GM10847 (cell line): ENCODE data around the gene TTC39C.

ENCODE experiments used
- POLR2A ChIP-seq: IDR thresholded peaks from 2 replicates; pipeline ENCODE4 v1.6.1; 2011; ENCODE audit not compliant: insufficient read length; ENCODE audit errors: extremely low read depth

TTC39C gene

DNA sequence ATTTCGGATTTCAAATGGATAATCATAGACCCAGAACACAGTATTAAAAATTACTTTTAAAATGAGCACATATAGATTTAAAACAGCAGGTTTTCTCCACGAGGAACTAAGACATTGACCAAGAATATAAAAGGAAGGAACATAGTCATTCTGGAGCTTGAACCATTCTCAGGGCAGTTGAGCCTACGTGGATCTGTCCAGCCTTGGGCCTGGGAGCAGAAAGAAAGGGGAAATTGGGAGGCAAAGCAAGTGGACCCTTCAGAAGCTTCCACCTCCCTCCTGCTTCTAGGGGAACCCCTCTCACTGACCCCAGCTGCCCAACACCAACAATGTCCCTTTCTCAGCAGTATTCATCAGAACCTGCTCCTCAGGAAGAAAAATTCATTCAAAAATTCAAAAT is 31.4 kb upstream of the TTC39C start:
- no peak for TF ChIP-seq POLR2A

DNA sequence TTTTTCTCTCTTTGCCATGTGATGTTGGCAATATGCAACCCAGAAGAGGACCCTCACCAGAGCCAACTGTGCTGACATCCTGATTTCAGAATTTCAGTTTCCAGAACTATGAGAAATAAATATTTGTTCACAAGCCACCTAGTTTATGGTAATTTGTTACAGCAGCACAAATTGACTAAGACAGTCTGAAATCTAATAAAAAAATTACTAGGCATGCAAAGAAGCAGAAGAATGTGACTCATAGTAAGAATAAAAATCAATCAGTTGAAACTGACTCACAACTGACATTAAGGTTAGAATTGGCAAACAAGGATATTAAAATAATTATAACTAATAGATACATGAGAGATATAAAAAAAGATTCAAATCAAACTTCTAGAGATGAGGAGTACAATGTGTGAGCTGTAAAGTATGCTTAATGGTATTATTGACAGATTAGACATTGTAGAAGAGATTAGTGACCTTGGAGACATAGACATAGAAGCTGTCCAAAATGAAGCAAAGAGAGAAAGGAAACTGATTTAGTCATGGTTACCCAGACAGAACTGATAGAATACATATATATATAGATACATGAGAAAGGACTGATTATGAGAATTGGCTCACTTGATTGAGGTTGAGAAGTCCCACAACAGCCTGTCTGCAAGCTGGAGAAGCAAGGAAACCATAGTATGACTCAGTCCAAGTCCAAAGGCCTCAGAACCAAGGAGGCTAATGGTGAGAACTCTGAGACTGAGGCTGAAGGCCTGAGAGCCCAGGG is 27.8 kb upstream of the TTC39C start:
- no peak for TF ChIP-seq POLR2A

DNA sequence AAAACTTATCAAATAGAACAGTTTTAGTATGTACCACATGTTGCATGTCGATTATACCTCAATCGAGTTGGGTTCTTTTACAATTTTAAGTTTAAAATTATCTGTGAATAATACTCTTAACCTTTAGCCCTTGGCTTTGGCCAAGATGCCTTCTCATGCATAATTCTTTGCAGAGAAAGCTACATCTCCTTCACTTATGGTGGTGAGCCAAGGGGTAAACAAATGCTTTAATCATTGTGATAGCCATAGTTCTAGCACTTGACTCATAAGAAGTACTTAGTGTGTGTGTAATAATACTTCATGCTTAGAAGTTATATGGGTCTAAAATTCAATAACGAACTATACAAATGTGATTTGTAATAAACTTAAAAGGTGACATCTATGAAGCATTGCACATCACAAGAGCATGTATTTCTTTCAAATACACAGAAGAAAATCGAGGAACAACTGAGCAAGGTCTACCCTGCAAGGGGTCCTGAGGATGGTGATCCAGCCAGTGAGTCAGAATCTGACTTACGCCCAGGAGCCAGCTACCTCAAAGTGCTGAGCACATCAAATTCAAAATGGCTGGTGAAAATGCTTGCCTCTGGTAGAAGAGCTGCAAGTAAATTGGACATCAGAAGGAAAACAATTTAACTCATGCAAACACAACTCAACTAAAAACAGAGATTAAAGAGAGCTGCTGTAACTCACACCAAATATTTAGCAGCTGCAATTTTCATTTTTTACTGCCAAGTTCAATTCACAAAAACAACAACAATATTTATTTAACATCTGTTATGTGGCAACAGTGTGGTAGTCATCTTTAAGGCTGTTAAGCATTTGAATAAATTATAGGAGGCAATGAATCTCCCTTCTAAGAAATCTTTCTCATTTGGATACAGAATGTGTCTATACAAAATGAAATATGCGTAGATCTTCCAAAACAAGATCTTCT is 23.8 kb upstream of the TTC39C start:
- no peak for TF ChIP-seq POLR2A

DNA sequence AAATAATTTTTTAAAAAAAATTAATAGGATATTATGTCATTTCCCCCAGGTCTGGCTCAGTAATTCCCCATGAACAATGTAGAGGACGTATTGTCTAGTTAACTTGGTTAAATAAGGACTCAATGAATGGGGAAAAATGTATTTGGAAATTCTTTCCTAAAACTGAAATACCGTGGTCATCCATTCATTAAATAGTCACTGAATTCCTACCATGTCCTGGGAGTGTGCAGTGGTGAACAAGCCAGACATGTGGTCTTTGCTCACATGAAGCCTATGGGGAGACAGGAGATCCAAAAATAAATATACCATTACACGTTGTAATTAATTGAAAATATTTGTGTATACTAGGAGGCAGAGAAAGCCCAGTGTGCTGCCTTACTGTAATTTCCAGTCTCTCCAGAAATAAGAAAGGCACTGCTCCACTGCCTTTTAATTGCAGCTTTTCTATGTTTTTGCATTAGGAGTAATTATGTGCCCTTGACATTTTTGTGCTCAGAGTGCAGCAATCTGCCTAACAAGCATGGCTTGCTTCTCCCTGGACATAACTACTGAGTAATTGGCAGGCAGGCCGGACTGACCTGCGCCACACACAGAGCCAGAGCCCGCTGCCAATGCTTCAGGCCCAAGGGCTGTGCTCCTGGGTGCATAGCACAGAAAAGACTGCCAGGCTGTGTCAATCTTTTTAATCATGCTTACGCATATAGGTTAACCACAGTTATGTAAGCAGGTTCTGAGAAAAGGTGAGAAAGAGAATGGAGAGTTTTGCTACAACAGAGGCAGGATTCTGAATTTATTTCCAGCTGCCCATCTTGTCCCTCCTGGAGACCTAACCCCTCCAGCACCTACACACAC is 22.2 kb upstream of the TTC39C start:
- TF ChIP-seq POLR2A: no peak

DNA sequence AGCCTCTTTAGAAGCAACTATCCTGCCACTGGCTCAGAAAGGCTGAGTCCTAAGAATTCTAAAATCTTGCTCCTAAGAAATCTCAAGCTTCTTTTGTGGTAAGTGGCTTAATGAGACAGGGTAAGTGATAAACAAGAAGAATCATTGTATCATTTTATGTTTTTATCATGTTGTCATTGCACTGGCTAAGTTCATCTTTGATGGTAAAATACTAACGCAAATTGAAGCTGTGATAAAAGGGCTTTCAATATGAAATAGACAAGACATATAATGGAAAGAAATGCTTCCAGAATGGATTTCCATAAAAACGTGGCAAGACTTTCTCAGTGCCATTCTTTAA is 21.6 kb upstream of the TTC39C start:
- no peak for TF ChIP-seq POLR2A

DNA sequence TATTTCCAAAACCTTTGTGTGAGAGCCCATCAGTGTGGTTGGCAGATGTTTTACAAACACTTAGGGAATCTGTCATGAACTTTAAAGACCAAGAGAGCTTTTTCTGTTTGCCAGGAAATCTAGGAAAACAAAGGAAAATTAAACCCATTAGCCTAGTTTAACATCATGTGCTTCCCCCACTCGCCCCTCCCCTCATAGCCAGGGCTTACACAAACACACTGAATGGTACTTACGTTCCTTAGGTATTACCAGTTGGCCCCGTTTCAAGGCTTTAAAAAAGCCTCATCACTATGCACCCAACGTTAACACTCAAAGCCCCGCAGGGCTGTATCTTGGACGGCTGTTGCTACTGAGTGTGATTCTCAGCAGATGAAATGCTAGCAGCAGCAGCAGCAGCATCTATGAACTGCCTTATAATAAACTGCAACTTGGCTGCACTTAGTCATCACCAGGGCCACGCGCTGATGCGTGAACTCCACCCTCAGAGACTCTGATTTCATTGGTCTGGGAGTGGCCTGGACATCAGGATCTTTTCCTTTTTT is 20.1 kb upstream of the TTC39C start:
- TF ChIP-seq POLR2A: no peak

DNA sequence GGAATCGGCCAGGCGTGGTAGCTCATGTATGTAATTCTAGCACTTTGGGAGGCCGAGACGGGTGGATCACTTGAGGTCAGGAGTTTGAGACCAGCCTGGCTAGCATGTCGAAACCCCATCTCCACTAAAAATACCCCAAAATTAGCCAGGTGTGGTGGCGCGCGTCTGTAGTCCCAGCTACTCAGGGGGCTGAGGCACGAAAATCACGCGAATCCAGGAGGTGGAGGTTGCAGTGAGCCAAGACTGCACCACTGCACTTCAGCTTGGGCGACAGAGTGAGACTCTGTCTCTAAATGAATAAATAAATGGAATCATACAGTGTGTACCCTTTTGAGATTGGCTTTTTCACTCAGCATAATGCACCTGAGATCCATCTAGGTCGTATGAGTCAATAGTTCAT is 19.4 kb upstream of the TTC39C start:
- no peak for TF ChIP-seq POLR2A

DNA sequence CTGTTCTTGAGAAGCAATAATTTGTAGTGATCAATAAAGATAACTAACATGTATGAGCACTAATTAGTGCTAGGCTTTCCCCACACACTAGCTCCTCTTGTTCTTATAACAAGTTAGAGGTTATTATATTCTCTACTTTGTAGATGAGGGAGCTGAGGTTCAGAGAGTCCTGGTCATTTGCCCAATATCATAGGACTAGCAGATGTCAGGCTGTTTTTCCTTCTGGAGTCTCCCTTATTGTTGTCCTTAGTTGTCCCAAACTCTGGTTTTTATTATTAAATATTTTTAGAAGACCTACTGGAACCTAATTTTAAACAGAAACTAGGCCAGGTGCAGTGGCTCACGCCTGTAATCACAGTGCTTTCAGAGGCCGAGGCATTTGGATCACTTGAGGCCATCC is 16.5 kb upstream of the TTC39C start:
- no peak for TF ChIP-seq POLR2A

DNA sequence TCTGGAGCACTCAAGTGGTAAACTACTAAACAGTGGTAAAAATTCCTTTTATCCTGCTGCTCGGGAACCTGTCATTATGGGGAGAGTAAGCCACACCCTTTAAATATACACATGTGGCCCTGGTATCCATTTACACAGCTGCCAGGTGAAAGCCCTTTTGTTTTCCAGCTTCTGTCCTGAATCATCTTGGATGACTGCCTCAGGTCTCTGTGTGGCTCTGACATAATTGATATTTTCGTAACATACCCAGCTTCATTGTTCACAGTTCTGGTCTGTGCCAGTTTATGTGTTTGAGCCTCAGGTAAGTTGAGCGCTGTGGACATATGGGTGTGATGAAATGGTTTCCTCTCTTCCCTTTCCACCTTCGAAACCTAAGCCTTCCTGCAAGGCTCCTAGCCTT is 15.7 kb upstream of the TTC39C start:
- no peak for TF ChIP-seq POLR2A

DNA sequence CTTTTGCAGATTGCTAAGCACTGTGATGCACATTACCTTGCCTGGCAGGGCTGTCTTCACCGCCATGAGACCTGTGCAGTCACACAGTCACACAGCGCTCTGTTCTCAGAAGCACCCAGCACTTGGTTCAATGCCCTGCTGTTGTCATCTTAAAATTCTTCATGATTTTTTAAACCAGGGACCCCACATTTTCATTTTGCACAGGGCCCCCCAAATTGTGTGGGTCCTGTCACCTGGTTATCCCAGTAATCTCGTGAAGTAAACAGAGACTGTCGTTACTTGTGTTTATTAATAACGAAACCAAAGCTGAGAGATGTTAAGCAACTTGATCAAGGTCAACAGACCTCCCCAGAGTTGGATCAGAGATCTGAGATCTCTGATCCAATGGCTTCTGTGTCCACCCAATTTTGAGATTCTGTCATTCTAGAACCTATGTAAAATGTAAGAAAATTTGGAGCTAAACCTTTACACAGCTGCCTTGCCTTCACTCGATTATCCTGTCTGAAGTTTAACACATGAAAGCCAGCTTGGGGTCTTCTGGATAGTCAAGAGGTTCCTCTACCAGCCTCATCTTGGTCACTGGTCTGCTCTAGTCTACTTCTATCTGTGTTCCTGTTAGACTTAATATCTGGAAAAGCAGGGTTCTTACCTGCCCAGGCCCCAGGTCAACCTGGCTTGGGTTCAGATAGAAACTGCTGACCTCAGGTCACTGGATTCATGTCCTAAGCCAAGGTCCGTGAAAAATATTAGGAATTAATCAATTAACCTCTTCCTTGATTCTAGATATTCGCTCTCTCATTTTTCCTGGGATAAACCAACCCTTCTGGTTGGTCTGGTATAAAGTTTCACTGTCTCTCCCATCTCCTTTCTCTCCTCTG is 13.7 kb upstream of the TTC39C start:
- no peak for TF ChIP-seq POLR2A

DNA sequence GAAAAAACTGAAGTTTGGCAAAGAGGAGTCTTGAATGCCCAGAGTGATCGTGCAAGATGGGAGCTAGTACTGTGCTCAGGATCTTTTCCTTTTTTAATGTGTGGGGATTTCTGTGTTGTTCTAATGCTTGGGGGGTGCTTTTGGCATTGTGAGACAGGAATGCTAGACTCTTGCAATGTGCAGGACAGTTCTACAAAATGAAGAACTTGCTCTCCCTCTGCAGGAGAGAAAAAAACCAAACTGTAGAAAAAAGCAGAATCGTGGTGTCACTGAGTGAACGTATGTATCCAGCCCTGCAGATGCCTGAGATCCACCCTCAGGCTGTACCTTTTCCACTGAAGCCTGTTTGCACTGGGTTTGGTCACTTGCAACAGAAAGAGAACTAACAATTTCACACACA is 12.1 kb upstream of the TTC39C start:
- TF ChIP-seq POLR2A: no peak

DNA sequence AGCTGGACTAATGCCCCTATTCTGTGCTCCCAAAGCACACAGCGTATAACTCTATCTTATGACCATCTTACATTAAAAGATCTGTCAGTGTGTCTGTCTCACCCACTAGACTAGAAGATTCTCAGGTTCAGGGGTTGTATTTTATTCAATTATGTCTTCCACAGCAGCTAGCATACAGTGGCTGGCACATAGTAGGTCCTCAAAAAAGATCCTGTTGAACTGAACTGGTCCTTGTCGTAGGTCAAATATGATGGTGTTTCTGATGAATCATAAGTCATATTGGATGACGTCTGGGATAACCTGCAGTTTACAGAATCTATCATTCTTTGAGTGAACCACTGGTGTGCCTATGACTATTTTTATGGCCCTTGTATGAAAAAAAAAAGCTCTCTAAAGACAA is 11.3 kb upstream of the TTC39C start:
- no peak for TF ChIP-seq POLR2A

DNA sequence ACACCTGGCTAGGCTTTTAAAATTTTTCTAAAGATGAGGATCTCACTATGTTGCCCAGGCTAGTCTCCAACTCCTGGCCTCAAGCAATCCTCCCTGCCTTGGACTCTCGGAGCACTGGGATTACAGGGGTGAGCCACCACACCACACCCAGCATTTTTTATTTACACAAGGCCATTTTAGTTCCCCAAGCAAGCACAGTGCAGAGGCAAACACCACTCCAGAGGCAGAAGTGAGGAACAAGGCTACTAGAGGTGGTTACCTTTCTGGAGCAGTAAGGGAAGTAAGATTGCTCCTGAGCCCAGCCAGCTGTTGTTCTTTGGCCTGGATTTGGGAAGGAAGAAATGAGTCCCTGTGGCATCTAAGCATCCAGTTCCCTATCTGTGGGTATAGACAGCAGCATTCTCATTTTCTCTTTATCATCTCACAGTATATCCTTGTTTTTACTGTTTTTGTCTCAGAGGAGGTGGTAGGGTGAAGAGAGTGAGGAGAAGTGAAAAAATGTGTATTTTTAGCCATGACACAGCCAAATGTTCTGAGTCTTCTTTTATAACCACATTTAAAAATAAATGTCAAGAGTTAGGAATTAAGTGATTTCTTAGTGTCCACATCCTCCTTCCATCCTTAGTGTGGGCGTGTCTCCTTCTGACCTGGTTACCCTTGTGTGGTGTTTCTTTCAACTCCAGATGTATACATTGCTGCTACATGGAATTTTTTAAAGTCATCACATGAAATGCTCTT is 10.5 kb upstream of the TTC39C start:
- TF ChIP-seq POLR2A: no peak
